Activated naive CD4-positive, alpha-beta T cell treated with anti-CD3 and anti-CD28 coated beads, Interleukin-2, amount 50 U/mL, for 72 hours (primary cell): ENCODE results near the gene PLA2G7. TPM values are rescaled to one million over a fixed set of nuclear protein-coding genes. Genes with fewer than 3 reads are reported as not detected.
"Not testable (repeated sequence)": the region's sequence is repeated elsewhere in the genome, so short reads cannot be mapped to it uniquely, and the experiment has no call there.

Source experiments
- ATAC-seq, 2 donors: fragments of 150-1000 bp; cut with Tn5 transposase; 2 replicates each; pipeline ENCODE4 v1.10.0; 2021; ENCODE audit warnings: mild to moderate bottlenecking in 2 of 2, moderate library complexity in 2 of 2
- DNase-seq, 2 donors: peaks; one replicate each; pipeline ENCODE4 v3.0.0; 2021 to 2022; ENCODE audit warnings: low spot score in 2 of 2
- H3K27ac Mint-ChIP-seq, 2 donors: one replicate each; pipeline ENCODE4 v1.8.0; 2022; ENCODE audit warnings: mild to moderate bottlenecking in 2 of 2, mixed read lengths in 2 of 2
- H3K36me3 Mint-ChIP-seq, 2 donors: one replicate each; pipeline ENCODE4 v1.8.0; 2022; ENCODE audit warnings: mixed read lengths in 2 of 2
- H3K9me3 Mint-ChIP-seq, 2 donors: one replicate each; pipeline ENCODE4 v1.8.0; 2022; ENCODE audit warnings: mixed read lengths in 2 of 2
- total RNA-seq, 2 donors: library from RNA; stranded (reverse); gene quantifications; one replicate each; pipeline ENCODE4 v1.2.3, GENCODE V29; 2022

PLA2G7 gene
- total RNA-seq, 2 donors from 2014 or later = not detected

- DNase-seq = no peak
- Mint-ChIP-seq H3K9me3 (no peaks in the 10 kb centered on the region), H3K36me3 (no peaks in the 10 kb centered on the region), H3K27ac (no peak overlapping the region)
- no peak for ATAC-seq
These were observed 21.5 kb upstream of the PLA2G7 start for GRCh38 chr6:46756469-46757213.

- no peaks in the 10 kb centered on the region for H3K36me3 Mint-ChIP-seq
- no peak overlapping the region for H3K27ac Mint-ChIP-seq
- no peaks in the 10 kb centered on the region for H3K9me3 Mint-ChIP-seq
- DNase-seq = no peak
- no peak for ATAC-seq
These were observed 20.7 kb upstream of the PLA2G7 start for GRCh38 chr6:46755865-46756264.

- H3K36me3 Mint-ChIP-seq = no peaks in the 10 kb centered on the region
- no peaks in the 10 kb centered on the region for H3K9me3 Mint-ChIP-seq
- DNase-seq (no peak), ATAC-seq (no peak)
- H3K27ac Mint-ChIP-seq = no peak overlapping the region
These were observed 16.5 kb upstream of the PLA2G7 start for GRCh38 chr6:46751658-46752057.

GRCh38 chr6:46749731-46750130 is 14.6 kb upstream of the PLA2G7 start:
- Mint-ChIP-seq H3K9me3 (peaks cover 0 to 4% of the 10 kb centered on the region in 2 donors), H3K27ac (no peak overlapping the region), H3K36me3 (no peaks in the 10 kb centered on the region)
- DNase-seq (no peak), ATAC-seq (no peak)

GRCh38 chr6:46748940-46749503 is 13.8 kb upstream of the PLA2G7 start:
- H3K27ac Mint-ChIP-seq = no peak overlapping the region
- peaks cover 0 to 4% of the 10 kb centered on the region in 2 donors for H3K9me3 Mint-ChIP-seq
- ATAC-seq = no peak
- H3K36me3 Mint-ChIP-seq = no peaks in the 10 kb centered on the region
- no peak for DNase-seq

GRCh38 chr6:46746696-46747095 is 11.5 kb upstream of the PLA2G7 start, which contains the start of gene ANKRD66:
ANKRD66 (plus strand) TSS chr6:46746933; CDS start chr6:46751949, 5,016 bp downstream.
- ATAC-seq (no peak), DNase-seq (no peak)
- Mint-ChIP-seq H3K27ac (no peak within 1 kb of the TSS), H3K36me3 (no peaks in the 10 kb centered on the region), H3K9me3 (peaks cover 0 to 4% of the 10 kb centered on the region in 2 donors)

- peaks cover 0 to 4% of the 10 kb centered on the region in 2 donors for H3K9me3 Mint-ChIP-seq
- DNase-seq (no peak), ATAC-seq (no peak)
- H3K27ac Mint-ChIP-seq = no peak overlapping the region
- no peaks in the 10 kb centered on the region for H3K36me3 Mint-ChIP-seq
These were observed 10.8 kb upstream of the PLA2G7 start for GRCh38 chr6:46745973-46746372.

- not testable (repeated sequence) for DNase-seq, ATAC-seq, H3K9me3 Mint-ChIP-seq, H3K27ac Mint-ChIP-seq, H3K36me3 Mint-ChIP-seq
These were observed 9.1 kb upstream of the PLA2G7 start for GRCh38 chr6:46744159-46744725.

- Mint-ChIP-seq H3K9me3 (peaks cover 0 to 4% of the 10 kb centered on the region in 2 donors), H3K27ac (no peak overlapping the region), H3K36me3 (no peaks in the 10 kb centered on the region)
- DNase-seq (no peak), ATAC-seq (no peak)
These were observed 8.4 kb upstream of the PLA2G7 start for GRCh38 chr6:46743425-46744158.

- ATAC-seq (no peak), DNase-seq (no peak)
- peaks cover 0 to 4% of the 10 kb centered on the region in 2 donors for H3K9me3 Mint-ChIP-seq
- H3K36me3 Mint-ChIP-seq = no peaks in the 10 kb centered on the region
- no peak overlapping the region for H3K27ac Mint-ChIP-seq
These were observed 6.7 kb upstream of the PLA2G7 start for GRCh38 chr6:46741910-46742309.

GRCh38 chr6:46741482-46741881 is 6.3 kb upstream of the PLA2G7 start:
- ATAC-seq = no peak
- DNase-seq = no peak
- Mint-ChIP-seq H3K27ac (no peak overlapping the region), H3K9me3 (peaks cover 0 to 4% of the 10 kb centered on the region in 2 donors), H3K36me3 (no peaks in the 10 kb centered on the region)

- ATAC-seq (no peak), DNase-seq (no peak)
- Mint-ChIP-seq H3K9me3 (no peaks in the 10 kb centered on the region), H3K27ac (no peak overlapping the region), H3K36me3 (peaks cover 0 to 6% of the 10 kb centered on the region in 2 donors)
These were observed 1.7 kb upstream of the PLA2G7 start for GRCh38 chr6:46736906-46737305.

GRCh38 chr6:46735720-46736031 is 501 bp upstream of the PLA2G7 start:
- no peak overlapping the region for H3K27ac Mint-ChIP-seq

GRCh38 chr6:46733341-46733801 is 1.8 kb downstream of the PLA2G7 start:
- Mint-ChIP-seq H3K36me3 (peaks cover 0 to 6% of the 10 kb centered on the region in 2 donors), H3K9me3 (no peaks in the 10 kb centered on the region), H3K27ac (no peak overlapping the region)
- no peak for ATAC-seq
- DNase-seq = no peak

More at GRCh38 chr6:46735720-46736031, 501 bp upstream of the PLA2G7 start:
- Mint-ChIP-seq H3K9me3 (no peaks in the 10 kb centered on the region), H3K36me3 (peaks cover 0 to 6% of the 10 kb centered on the region in 2 donors)
- no peak for ATAC-seq
- DNase-seq = no peak

GRCh38 chr6:46730921-46731461 is 4.2 kb downstream of the PLA2G7 start:
- H3K9me3 Mint-ChIP-seq = no peaks in the 10 kb centered on the region
- H3K36me3 Mint-ChIP-seq = peaks cover 0 to 6% of the 10 kb centered on the region in 2 donors
- DNase-seq = no peak
- H3K27ac Mint-ChIP-seq = no peak overlapping the region
- ATAC-seq = no peak

- Mint-ChIP-seq H3K9me3 (no peaks in the 10 kb centered on the region), H3K27ac (no peak overlapping the region), H3K36me3 (peaks cover 0 to 6% of the 10 kb centered on the region in 2 donors)
- ATAC-seq (no peak), DNase-seq (no peak)
These were observed 5.3 kb downstream of the PLA2G7 start for GRCh38 chr6:46729787-46730326.

- Mint-ChIP-seq H3K36me3 (no peaks in the 10 kb centered on the region), H3K9me3 (no peaks in the 10 kb centered on the region), H3K27ac (no peak overlapping the region)
- DNase-seq = no peak
- ATAC-seq = no peak
These were observed 14.8 kb downstream of the PLA2G7 start for GRCh38 chr6:46720401-46720800.
